DMS53 (cell line): ENCODE measurements around the gene ZNF444.
A peak's percentile ranks its signal among the peaks of the same experiment; 100 is the strongest.

Experiments used
- DNase-seq: peaks from one replicate; lab custom pipeline; 2025; lab: John Stamatoyannopoulos, UW

The ZNF444 gene

DNA sequence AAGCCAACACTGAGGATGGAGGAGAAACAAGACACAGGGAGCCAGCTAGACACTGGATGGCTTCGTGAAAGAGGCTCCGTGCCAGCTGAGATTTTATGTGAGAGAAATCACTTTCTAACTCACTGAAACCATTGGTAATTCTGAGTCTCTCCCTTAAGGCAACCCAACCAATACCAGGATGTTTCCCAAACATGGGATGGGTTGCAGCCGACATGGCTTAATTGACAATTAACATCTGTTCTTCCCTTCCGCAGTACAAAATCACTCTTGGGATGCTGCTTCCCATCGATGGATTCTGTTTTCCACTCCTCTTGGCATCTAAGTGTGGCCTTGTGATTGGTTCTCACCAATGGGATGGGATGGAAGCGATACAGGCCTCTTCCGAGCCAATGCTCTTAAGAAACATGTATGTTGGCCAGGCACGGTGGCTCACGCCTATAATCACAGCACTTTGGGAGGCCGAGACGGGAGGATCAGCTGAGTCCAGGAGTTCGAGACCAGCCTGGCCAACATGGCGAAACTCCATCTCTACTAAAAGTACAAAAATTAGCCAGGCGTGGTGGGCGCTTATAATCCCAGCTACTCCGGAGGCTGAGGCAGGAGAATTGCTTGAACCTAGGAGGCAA, 17.7 kb upstream of the ZNF444 start:
- no peak for DNase-seq

GRCh38 chr19:56124578-56124977, 16.5 kb upstream of the ZNF444 start:
- no peak for DNase-seq

DNA sequence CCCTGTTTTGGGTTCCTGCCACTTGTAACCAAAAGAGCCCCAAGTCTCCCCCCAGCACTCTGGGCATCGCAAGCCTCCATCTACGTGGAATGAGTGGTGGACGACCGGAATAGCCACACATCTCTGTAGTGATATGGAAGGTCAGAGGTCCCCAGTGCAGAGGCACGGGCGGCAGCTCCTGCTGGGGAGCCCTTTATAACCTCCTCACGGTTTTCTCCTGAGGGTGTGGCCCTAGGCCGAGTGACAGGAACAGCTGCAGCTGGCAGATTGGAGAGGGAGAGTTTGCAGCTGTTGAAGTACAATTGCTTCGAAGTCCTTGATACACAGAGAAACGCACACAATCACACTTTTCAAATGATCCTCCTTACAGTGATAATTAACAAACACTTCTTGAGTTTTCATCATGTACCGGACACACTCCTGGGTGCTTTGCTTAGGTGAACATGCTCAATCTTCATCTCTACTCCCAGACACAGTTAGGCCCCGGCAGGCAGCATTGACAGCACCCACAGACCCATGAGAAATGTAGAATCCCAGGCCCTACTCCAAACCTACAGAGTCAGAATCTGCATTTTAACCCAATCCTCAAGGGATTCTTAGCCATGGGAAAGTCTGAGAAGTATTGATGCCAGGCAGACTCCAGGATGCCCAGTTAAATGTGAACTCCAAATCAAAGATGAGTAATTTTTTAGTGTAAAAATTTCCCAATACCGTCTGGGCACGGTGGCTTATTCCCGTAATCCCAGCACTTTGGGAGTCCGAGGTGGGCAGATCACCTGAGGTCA, 15.1 kb upstream of the ZNF444 start:
- DNase-seq = no peak

DNA sequence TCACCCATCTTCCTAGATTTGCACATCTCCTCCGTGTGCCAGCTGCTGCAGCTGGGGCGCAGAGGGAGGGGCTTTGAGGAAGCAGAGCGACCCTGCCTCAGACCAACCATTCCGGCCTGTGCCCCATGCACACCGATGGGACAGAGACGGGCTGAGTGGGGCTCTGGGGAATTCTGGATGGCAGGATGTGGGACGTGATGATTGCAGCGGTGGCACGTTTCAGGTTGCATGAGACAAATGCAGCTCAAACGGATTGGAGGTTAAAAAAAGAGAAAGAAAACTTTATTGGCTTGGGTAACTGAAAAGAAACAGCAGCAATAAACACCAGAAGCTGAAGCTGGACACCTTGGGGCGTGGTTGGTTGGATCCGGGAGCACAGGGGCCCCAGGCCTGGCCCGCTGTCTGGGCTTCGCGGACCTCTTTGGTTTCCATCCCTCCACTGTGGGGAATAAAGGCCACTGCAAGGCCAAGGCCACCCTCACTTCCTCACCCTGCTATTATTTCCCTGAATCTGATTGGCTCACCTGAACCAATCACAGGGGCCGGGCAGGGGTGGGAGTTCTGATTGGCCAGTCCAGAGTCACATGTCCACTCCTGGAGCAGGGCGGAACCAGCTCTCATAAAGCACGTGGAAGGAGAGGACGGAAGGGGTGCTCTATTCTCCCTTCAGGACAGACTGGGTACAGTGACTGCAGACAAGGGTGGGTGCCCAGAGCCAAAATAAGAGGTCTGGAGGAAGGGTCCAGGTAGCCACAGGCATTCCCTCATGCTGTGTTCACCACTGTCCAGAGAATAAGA, 13.9 kb upstream of the ZNF444 start:
- no peak for DNase-seq

DNA sequence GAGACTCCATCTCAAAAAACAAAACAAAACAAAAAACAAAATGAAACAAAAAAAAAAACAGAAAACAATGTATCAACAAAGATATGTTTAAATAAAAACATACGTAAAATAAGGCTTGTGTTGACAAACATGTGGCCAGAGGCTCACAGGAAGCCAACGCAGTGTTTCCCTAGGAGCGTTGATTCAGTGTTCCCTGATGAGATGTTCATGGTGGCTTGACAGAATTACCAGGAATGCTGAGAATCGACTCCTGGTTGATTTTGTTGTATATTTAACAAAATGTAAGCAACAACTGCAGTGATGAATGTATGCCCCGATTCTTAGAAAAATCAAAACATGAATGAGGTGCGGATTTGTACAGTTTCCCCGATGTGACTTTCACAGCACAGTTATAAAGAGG, 11.1 kb upstream of the ZNF444 start:
- no peak for DNase-seq

DNA sequence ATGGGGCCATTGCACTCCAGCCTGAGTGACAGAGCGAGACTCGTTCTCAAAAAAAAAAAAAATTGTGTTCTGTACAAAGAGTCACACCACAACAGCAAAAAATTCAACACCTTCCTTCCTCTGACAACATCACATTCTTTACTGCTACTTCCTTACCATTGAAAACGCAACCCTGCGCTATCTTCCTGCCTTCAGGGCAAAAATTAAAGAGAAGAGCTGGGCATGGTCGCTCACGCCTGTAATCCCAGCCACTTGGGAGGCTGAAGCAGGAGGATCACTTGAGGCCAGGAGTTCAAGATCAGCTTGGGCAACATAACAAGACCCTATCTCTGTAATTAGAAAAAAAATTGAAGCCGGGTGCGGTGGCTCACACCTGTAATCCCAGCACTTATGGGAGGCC, 9.4 kb upstream of the ZNF444 start:
- no peak for DNase-seq

DNA sequence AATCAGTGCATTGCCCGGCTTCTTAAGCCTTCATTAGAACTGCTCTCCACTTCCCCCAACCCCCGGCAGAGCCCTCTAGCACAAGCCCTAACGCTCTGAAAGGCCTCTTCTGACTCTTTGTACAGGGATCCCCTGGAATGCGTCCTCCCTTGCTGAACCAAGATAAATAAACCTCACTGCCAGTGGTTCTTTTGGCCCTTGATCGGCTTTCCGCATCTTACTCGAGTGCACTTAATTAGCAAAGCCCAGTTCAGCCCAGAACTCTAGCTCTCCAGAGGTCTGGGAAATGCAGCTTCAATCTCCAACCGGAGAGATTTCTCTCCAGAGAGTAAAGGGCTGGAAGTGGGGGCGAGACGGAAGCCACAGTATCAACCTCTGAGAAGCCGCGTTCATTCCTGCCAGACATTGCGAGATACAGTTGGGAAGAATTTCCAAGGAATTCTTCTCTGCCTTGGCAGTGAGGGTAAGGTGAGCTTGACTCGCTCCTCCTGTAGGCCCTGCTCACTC, 8.7 kb upstream of the ZNF444 start:
- DNase-seq = no peak

- DNase-seq = no peak
Observed at GRCh38 chr19:56133858-56134653, 7.0 kb upstream of the ZNF444 start.

DNA sequence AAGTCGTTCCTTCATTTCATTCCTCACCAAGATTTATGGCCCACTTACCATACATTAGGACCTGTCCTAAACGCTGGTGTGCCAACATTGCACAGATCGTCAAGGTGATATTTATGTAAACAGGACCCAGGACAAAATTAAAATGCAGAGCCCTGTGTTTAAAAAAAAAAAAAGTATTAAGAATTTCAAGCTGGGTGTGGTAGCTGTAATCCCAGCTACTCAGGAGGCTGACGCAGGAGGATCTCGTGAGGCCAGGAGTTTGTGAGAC, 6.5 kb upstream of the ZNF444 start:
- no peak for DNase-seq

DNA sequence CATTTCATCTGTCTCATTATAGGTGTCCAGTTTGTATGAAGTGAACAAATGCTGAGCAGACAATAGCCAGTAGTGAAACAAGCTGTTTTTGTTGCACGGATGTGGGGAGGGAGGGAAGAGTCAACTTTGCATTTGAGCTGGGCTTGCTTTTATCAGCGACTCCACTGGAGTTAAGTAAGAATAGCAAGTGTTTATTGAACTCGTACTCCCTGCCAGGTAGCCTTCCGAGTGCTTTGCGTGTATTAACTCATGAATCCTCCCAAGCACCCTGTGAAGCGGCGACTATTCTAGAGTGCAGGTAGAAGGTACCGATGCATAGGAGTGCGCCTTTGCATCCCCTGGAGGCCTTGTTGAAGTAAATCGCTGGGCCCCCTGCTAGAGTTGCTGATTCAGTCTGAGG, 4.7 kb upstream of the ZNF444 start:
- DNase-seq = no peak

DNA sequence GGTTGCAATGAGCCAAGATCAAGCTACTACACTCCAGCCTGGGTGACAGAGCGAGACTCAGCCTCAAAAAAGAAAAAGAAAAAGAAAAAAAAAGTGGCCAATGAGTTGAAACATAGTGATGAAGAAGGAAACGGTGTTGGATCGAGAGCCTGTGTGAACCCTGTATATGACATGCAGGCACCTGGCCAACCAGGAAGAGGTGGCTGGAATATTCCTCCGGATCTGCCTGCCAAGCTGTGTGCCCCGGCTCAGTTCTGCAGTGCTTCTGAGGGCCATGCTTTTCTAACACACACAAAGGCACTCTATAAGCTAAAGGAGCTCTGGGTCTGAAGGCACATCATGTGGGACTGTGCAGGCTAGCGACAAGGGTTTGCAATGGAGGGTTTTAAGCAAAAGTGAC, 3.7 kb upstream of the ZNF444 start:
- peak; percentile 71 for DNase-seq

DNA sequence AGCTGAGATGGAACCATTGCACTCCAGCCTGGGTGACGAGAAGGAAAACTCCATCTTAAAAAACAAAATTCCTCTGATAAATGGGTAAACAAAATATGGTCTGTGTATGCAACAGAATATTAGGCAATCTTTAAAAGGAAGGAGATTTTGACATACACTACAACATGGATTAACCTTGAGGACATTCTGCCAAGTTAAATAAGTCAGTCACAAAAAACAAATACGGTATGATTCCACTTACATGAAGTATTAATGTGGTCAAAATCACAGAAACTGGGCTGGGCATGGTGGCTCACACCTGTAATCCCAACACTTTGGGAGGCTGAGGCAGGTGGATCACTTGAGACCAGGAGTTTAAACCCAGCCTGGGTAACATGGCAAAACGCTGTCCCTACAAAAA, 3.0 kb upstream of the ZNF444 start:
- DNase-seq = no peak

- DNase-seq = peak; percentile 52
Observed at GRCh38 chr19:56139847-56140582, 1.1 kb upstream of the ZNF444 start.

DNA sequence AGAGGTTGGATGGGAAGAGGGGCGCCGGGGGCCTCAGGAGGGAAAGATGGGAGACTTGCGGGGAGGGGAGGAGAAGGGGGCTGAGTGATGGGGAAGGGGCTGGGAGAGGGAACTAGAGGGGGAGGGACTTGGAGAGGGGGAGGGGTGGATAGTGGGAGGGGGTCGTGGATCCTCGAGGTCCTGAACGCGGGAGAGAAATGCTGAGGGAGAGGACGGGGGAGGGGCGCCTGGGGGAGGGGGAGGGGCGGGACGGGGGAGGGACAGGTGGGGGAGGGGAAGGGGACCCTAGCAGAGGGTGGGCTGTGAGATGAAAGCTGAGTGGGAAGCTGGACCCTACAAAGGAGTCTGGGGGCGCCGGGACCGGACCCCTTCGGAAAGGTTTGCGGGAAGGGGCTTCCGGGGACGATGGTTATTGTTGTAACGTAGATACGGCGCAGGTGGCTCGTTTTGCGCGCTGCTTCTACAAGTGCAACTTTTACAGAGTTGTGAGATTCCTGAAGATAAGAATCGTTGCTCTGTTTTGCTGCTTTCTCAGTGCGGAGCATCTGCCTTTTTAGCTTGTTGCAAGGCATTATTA, 418 bp downstream of the ZNF444 start:
- peak; percentile 67 for DNase-seq

GRCh38 chr19:56142087-56142787, 1.1 kb downstream of the ZNF444 start:
- peak; percentile 91 for DNase-seq

DNA sequence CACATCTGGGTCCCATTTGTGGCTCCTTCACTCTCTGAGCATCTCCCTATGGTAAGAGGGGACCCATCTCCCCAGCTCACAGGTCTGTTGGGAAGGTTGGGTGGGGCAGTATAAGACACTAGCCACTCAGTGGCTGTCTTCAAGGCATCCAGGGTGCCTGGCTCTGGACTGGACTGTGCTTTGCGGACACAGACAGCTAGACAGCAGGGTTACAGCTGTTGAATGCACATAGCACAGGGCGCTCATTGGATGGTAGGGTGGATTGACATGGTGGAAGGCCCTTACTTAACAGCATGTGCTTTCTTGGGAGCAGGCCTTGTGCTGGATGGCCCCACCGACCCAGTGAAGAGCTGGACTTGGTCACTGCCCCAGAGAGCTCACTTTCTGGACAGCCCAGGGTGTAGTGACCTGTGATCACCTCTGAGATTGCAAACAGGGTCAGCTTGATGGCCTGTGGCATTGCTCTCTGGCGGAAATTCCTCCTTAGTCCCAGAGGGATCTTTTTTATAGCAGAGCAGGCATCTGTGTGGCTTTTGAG, 1.9 kb downstream of the ZNF444 start:
- DNase-seq = no peak

GRCh38 chr19:56144376-56144775, 3.3 kb downstream of the ZNF444 start:
- no peak for DNase-seq

GRCh38 chr19:56144831-56145230, 3.7 kb downstream of the ZNF444 start:
- no peak for DNase-seq

- no peak for DNase-seq
Observed at GRCh38 chr19:56145698-56146097, 4.6 kb downstream of the ZNF444 start.

DNA sequence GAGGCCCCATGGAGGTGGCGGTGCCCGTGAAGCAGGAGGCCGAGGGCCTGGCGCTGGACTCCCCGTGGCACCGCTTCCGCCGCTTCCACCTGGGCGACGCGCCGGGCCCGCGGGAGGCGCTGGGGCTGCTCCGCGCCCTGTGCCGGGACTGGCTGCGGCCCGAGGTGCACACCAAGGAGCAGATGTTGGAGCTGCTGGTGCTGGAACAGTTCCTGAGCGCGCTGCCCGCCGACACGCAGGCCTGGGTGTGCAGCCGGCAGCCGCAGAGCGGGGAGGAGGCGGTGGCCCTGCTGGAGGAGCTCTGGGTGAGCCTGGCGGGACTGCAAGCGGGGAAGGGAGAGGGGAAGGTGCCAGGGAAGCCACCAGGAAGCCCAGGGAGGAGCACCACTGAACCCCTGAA, 5.8 kb downstream of the ZNF444 start:
- no peak for DNase-seq
